K562 (cell line): ENCODE results near the gene HMCES. TPM values are rescaled to one million over a fixed set of nuclear protein-coding genes. Genes with fewer than 3 reads are reported as not detected.

Experiments
- CBX1 ChIP-seq: sonication (generic); IDR thresholded peaks from 2 replicates; pipeline ENCODE4 v1.6.1; 2016; ENCODE audit warnings: antibody characterized with exemption, low read depth, mild to moderate bottlenecking
- CBX8 ChIP-seq: fragments of 200-600 bp; sonication (generic); IDR thresholded peaks from 2 replicates; pipeline ENCODE4 v1.6.1; 2012; ENCODE audit warnings: borderline replicate concordance, mixed run types, low read depth, mild to moderate bottlenecking, moderate library complexity, mixed read lengths, low read length, control low read depth, inconsistent platforms; ENCODE audit not compliant: poor library complexity, severe bottlenecking; ENCODE audit errors: extremely low read depth
- ERF ChIP-seq: fragments of 450-650 bp; formaldehyde crosslinking; IDR thresholded peaks from 2 replicates; pipeline ENCODE4 v1.4.0; 2020; ENCODE audit warnings: mild to moderate bottlenecking, mixed read lengths
- HCFC1 ChIP-seq: IDR thresholded peaks from 2 replicates; pipeline ENCODE4 v1.6.1; 2012; ENCODE audit warnings: low read depth, low read length, improper control_type of control experiment
- HDAC2 ChIP-seq: fragments of 450-650 bp; IDR thresholded peaks from 2 replicates; pipeline ENCODE4 v1.6.1; 2016; ENCODE audit warnings: mild to moderate bottlenecking
- KAT7 ChIP-seq: sonication (generic); formaldehyde crosslinking; IDR thresholded peaks from 2 replicates; pipeline ENCODE4 v1.8.0; 2022; ENCODE audit warnings: missing genetic modification reagents, mild to moderate bottlenecking, borderline replicate concordance
- PCBP2 ChIP-seq: fragments of 200-400 bp; formaldehyde crosslinking; IDR thresholded peaks from 2 replicates; pipeline ENCODE4 v1.6.1; 2018; ENCODE audit warnings: low read length, low read depth, mild to moderate bottlenecking, moderate library complexity; ENCODE audit not compliant: poor library complexity, severe bottlenecking
- POLR2H ChIP-seq: IDR thresholded peaks from 2 replicates; pipeline ENCODE4 v1.6.1; 2016; ENCODE audit warnings: missing genetic modification characterization, low read depth, mild to moderate bottlenecking, control low read depth, missing compliant biosample characterization, moderate library complexity
- RFX1 ChIP-seq: fragments of 450-650 bp; IDR thresholded peaks from 2 replicates; pipeline ENCODE4 v1.6.1; 2016; ENCODE audit warnings: mild to moderate bottlenecking, moderate library complexity
- RHOXF2B ChIP-seq: fragments of 250-450 bp; sonication (Bioruptor Pico); conservative IDR thresholded peaks from 2 replicates; pipeline ENCODE4 v1.5.1; 2021
- SOX6 ChIP-seq: fragments of 450-650 bp; IDR thresholded peaks from 2 replicates; pipeline ENCODE4 v1.6.1; 2014; ENCODE audit warnings: mild to moderate bottlenecking
- TEAD2 ChIP-seq: fragments of 450-650 bp; IDR thresholded peaks from 2 replicates; pipeline ENCODE4 v1.6.1; 2016; ENCODE audit warnings: missing genetic modification characterization, control low read depth, missing compliant biosample characterization
- ZNF143 ChIP-seq: sonication (generic); formaldehyde crosslinking; IDR thresholded peaks from 2 replicates; pipeline ENCODE4 v1.9.0; 2022; ENCODE audit warnings: mild to moderate bottlenecking, missing genetic modification reagents
- ZNF174 ChIP-seq: fragments of 250-450 bp; sonication (Bioruptor Pico); IDR thresholded peaks from 2 replicates; pipeline ENCODE4 v1.4.0; 2020; ENCODE audit warnings: mild to moderate bottlenecking
- ZNF3 ChIP-seq: fragments of 250-450 bp; sonication (Bioruptor Pico); IDR thresholded peaks from 2 replicates; pipeline ENCODE4 v1.5.0; 2021; ENCODE audit warnings: mild to moderate bottlenecking, moderate library complexity
- polyA plus RNA-seq, 8 experiments: library from polyadenylated mRNA; depleted of rRNA in 4 of 8; stranded (reverse) in 5 of 8; unstranded in 3 of 8; fragments of >200 nt; fragmentation: Nextera tagmentation in 2 of 8; fragmentation: Illumina TruSeq in 1 of 8; extraction: Ambion mirVana in 2 of 8; extraction: Trizol in 1 of 8; gene quantifications; 2 replicates each; pipeline versions ENCODE4 v1.2.1 to v1.2.3, GENCODE V29; 2011 to 2014; ENCODE audit warnings: inconsistent platforms in 1 of 8, missing spikeins in 1 of 8
- total RNA-seq, 7 experiments: library from RNA; depleted of rRNA in 6 of 7; stranded (reverse); fragments of >200 nt in 6 of 7; fragmentation: Illumina TruSeq in 2 of 7; extraction: Trizol in 2 of 7; gene quantifications; 2 replicates each; pipeline versions ENCODE4 v1.2.1 to v1.2.3, GENCODE V29; 2011 to 2021; ENCODE audit warnings: low replicate concordance in 1 of 7
- TF ChIP-seq, protein P1 (sequence below), 2 experiments: fragments of 450-650 bp; IDR thresholded peaks; 2 replicates each; pipeline ENCODE4 v1.6.1; 2016; ENCODE audit warnings: mild to moderate bottlenecking in 2 of 2, borderline replicate concordance in 1 of 2, low read depth in 1 of 2, moderate library complexity in 1 of 2
- TF ChIP-seq, protein P2 (sequence below): fragments of 250-450 bp; sonication (Bioruptor Pico); IDR thresholded peaks from 2 replicates; pipeline ENCODE4 v1.4.0; 2020
- TF ChIP-seq, protein P3 (sequence below): fragments of 450-650 bp; formaldehyde crosslinking; IDR thresholded peaks from 2 replicates; pipeline ENCODE4 v1.4.0; 2020; ENCODE audit warnings: mild to moderate bottlenecking

The HMCES gene
- total and polyA plus RNA-seq, 9 of the 15 experiments (the other 6 are each of a cell fraction or from before 2014, with no cell fraction given) = 18.8 to 45.3 (median 24.8) TPM

DNA sequence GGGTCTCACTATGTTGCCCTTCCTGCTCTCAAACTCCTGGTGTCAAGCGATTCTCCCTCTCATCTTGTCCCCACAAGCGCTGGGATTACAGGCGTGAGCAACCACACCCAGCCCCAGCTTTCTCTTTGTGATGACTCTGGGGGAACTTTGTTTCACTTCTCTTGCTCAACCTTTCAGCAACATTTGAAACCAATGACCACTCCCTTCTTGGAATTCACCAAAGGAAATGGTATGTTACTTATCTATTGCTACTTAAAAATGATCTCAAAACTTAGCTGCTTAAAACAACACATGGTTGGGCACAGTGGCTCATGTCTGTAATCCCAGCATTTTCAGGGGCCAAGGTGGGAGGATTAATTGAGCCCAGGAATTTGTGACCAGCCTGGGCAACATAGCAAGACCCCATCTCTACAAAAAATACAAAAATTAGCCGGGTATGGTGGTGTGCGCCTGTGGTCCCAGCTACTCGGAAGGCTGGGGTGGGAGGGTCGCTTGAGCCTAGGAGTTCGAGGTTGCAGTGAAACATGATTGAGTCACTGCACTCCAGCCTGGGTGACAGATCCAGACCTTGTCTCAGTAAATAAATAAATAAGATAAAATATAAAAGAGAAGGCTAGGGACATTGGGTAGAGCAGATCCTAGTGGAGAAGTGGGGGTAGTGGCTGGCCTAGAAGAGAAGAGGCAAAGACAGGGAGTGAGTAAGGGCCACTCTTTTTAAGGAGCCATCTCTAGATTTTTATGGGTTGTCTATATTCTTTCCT is 39.5 kb upstream of the HMCES start (continued):
- TF ChIP-seq ERF (CRISPR knock-in tag) = no peak
- no peak for TF ChIP-seq CBX8
- no peak for TF ChIP-seq ZNF174
- no peak for TF ChIP-seq CBX1
- TF ChIP-seq HCFC1 = no peak
- no peak for TF ChIP-seq PCBP2
- TF ChIP-seq, protein P1, sequence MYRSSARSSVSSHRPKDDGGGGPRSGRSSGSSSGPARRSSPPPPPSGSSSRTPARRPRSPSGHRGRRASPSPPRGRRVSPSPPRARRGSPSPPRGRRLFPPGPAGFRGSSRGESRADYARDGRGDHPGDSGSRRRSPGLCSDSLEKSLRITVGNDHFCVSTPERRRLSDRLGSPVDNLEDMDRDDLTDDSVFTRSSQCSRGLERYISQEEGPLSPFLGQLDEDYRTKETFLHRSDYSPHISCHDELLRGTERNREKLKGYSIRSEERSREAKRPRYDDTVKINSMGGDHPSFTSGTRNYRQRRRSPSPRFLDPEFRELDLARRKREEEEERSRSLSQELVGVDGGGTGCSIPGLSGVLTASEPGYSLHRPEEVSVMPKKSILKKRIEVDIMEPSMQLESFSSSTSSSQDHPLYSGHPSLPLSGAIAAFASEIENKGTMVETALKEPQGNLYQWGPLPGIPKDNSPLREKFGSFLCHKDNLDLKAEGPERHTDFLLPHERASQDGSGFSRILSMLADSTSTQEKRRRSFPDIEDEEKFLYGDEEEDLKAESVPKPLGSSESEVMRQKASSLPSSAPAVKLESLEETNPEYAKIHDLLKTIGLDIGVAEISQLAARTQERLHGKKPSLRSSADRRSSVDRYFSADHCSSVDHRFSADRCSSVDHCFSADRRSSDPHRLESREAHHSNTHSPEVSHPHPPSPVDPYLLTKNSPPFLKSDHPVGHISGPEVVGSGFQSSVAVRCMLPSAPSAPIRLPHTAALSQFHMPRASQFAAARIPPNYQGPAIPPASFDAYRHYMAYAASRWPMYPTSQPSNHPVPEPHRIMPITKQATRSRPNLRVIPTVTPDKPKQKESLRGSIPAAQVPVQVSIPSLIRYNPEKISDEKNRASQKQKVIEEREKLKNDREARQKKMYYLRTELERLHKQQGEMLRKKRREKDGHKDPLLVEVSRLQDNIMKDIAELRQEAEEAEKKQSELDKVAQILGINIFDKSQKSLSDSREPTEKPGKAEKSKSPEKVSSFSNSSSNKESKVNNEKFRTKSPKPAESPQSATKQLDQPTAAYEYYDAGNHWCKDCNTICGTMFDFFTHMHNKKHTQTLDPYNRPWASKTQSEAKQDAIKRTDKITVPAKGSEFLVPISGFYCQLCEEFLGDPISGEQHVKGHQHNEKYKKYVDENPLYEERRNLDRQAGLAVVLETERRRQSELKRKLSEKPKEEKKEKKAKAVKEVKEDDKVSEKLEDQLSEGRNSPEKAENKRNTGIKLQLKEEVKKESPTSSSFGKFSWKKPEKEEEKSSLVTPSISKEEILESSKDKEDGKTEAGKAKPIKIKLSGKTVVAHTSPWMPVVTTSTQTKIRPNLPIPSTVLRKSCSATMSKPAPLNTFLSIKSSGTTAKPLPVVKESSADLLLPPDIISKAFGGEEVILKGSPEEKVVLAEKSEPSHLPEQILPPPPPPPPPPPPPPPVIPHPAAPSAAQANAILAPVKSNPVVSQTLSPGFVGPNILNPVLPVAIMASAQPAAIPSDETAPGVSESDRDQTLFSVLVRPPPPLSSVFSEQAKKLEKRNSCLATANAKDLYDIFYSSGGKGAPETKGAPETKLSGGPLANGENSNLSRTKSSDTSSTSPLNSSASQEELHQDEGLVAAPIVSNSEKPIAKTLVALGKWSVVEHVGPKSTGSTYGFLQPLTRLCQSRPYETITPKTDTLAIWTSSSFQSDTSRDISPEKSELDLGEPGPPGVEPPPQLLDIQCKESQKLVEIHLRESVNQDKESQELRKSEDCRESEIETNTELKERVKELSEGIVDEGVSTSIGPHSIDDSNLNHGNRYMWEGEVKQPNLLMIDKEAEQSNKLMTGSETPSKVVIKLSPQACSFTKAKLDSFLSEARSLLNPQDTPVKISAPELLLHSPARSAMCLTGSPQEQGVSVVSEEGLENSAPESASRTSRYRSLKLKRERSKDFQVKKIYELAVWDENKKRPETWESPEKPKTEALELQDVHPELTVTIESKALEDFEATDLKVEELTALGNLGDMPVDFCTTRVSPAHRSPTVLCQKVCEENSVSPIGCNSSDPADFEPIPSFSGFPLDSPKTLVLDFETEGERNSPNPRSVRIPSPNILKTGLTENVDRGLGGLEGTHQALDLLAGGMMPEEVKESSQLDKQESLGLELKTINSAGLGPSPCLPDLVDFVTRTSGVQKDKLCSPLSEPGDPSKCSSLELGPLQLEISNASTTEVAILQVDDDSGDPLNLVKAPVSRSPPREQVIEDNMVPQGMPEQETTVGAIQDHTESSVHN (IDR thresholded peaks at IDR 0.05; ENCODE audit: borderline replicate concordance in 1 of 2, low read depth in 1 of 2) = 0 out of 4 replicates have a peak, but pooled peaks of 1 of the 2 experiments have one; percentile 59
- TF ChIP-seq POLR2H (tag) = peak; percentile 50; the same call in 1 of the 2 replicates
- no peak for TF ChIP-seq ZNF3 (CRISPR knock-in tag)
- TF ChIP-seq TEAD2 (tag) = no peak
- TF ChIP-seq RFX1 = no peak
- TF ChIP-seq, protein P2, sequence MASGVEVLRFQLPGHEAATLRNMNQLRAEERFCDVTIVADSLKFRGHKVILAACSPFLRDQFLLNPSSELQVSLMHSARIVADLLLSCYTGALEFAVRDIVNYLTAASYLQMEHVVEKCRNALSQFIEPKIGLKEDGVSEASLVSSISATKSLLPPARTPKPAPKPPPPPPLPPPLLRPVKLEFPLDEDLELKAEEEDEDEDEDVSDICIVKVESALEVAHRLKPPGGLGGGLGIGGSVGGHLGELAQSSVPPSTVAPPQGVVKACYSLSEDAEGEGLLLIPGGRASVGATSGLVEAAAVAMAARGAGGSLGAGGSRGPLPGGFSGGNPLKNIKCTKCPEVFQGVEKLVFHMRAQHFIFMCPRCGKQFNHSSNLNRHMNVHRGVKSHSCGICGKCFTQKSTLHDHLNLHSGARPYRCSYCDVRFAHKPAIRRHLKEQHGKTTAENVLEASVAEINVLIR (CRISPR knock-in tag) = no peak
- no peak for TF ChIP-seq RHOXF2B
- peak; percentile 62 for TF ChIP-seq SOX6
- TF ChIP-seq KAT7 (CRISPR knock-in tag) = no peak
- TF ChIP-seq, protein P3, sequence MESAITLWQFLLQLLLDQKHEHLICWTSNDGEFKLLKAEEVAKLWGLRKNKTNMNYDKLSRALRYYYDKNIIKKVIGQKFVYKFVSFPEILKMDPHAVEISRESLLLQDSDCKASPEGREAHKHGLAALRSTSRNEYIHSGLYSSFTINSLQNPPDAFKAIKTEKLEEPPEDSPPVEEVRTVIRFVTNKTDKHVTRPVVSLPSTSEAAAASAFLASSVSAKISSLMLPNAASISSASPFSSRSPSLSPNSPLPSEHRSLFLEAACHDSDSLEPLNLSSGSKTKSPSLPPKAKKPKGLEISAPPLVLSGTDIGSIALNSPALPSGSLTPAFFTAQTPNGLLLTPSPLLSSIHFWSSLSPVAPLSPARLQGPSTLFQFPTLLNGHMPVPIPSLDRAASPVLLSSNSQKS = no peak
- no peak for TF ChIP-seq ZNF143 (CRISPR knock-in tag)
- TF ChIP-seq HDAC2 = peak; percentile 70; the same call in 1 of the 2 replicates
